Natural killer cell treated with Interleukin-12 subunit alpha and Interleukin-12 subunit beta and Interleukin-15 and Interleukin-18, amount 100 ng/mL, for 72 hours (primary cell): ENCODE results near the gene HDDC3. TPM values are rescaled to one million over a fixed set of nuclear protein-coding genes. Genes with fewer than 3 reads are reported as not detected.
"Not testable (repeated sequence)": the region's sequence is repeated elsewhere in the genome, so short reads cannot be mapped to it uniquely, and the experiment has no call there.

Experiments
- ATAC-seq, 2 donors: fragments of 150-1000 bp; cut with Tn5 transposase in 1 of 2; sonication (Bioruptor Pico), chemical (Tn5 transposase) in 1 of 2; 2 replicates each; pipeline ENCODE4 v1.10.0; 2021
- DNase-seq: peaks from one replicate; pipeline ENCODE4 v3.0.0; 2022; ENCODE audit warnings: low spot score
- H3K27ac Mint-ChIP-seq, 2 donors: 1 replicate in 1 of 2; 2 replicates in 1 of 2; pipeline ENCODE4 v1.8.0; 2022; ENCODE audit warnings: mixed read lengths in 2 of 2, mild to moderate bottlenecking in 1 of 2, moderate library complexity in 1 of 2
- H3K27me3 Mint-ChIP-seq, 2 donors: 1 replicate in 1 of 2; 2 replicates in 1 of 2; pipeline ENCODE4 v1.8.0; 2022; ENCODE audit warnings: mixed read lengths in 2 of 2
- H3K36me3 Mint-ChIP-seq: one replicate; pipeline ENCODE4 v1.8.0; 2022; ENCODE audit warnings: mixed read lengths
- H3K4me1 Mint-ChIP-seq, 2 donors: 1 replicate in 1 of 2; 2 replicates in 1 of 2; pipeline ENCODE4 v1.8.0; 2022; ENCODE audit warnings: low read depth in 2 of 2, mixed read lengths in 2 of 2, mild to moderate bottlenecking in 1 of 2
- H3K4me3 Mint-ChIP-seq: one replicate; pipeline ENCODE4 v1.8.0; 2022; ENCODE audit warnings: mixed read lengths
- H3K9me3 Mint-ChIP-seq: 2 replicates; pipeline ENCODE4 v1.8.0; 2022; ENCODE audit warnings: mixed read lengths
- total RNA-seq, 2 donors: library from RNA; stranded (reverse); gene quantifications; one replicate each; pipeline ENCODE4 v1.2.3, GENCODE V29; 2022

Gene HDDC3
- total RNA-seq, 2 donors from 2014 or later, result 23.4 to 30.5 TPM

GRCh38 chr15:90905306-90906180 lies 26.8 kb downstream of the HDDC3 start:
- peak overlapping the region in 1 of 2 donors; percentile 70 for H3K27ac Mint-ChIP-seq

DNA sequence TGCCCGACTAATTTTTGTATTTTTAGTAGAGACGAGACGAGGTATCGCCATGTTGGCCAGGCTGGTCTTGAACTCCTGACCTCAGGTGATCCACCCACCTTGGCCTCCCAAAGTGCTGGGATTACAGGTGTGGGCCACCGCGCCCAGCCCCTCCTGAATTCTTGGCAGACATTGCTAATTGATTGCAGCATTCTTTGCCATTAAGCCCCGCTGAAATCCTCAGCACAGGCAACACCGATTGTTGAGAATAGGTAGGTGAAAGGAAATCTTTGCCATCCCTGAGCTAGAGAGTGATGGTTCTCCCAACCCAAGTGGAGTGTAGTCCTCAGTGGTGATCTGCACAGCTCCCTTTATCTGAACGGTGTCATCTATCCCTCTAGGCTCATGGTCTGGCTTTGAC lies 27.6 kb downstream of the HDDC3 start:
- Mint-ChIP-seq H3K27ac (no peak overlapping the region), H3K4me1 (peaks cover 25 to 36% of the 10 kb centered on the region in 2 donors), H3K36me3 (peaks cover 18% of the 10 kb centered on the region), H3K9me3 (no peaks in the 10 kb centered on the region), H3K27me3 (no peaks in the 10 kb centered on the region), H3K4me3 (no peak overlapping the region)
- ATAC-seq, result no peak
- no peak for DNase-seq

More at GRCh38 chr15:90905306-90906180, 26.8 kb downstream of the HDDC3 start:
- H3K36me3 Mint-ChIP-seq, result peaks cover 18% of the 10 kb centered on the region
- no peaks in the 10 kb centered on the region for H3K9me3 Mint-ChIP-seq
- ATAC-seq (no peak), DNase-seq (no peak)
- H3K27me3 Mint-ChIP-seq, result no peaks in the 10 kb centered on the region
- peaks cover 21 to 32% of the 10 kb centered on the region in 2 donors for H3K4me1 Mint-ChIP-seq
- peak overlapping the region; percentile 8 for H3K4me3 Mint-ChIP-seq

GRCh38 chr15:90903733-90904536 lies 28.4 kb downstream of the HDDC3 start:
- Mint-ChIP-seq H3K4me3 (peak overlapping the region; percentile 84), H3K27me3 (no peaks in the 10 kb centered on the region), H3K36me3 (peaks cover 18% of the 10 kb centered on the region), H3K27ac (peak overlapping the region; percentile 69 to 79), H3K4me1 (peaks cover 25 to 36% of the 10 kb centered on the region in 2 donors), H3K9me3 (no peaks in the 10 kb centered on the region)
- no peak for ATAC-seq
- no peak for DNase-seq

- peaks cover 27 to 36% of the 10 kb centered on the region in 2 donors for H3K4me1 Mint-ChIP-seq
- H3K27ac Mint-ChIP-seq, result peak within 1 kb of the TSS; percentile 92 to 93
- H3K9me3 Mint-ChIP-seq, result no peaks in the 10 kb centered on the region
- ATAC-seq (peak; percentile 81 to 83), DNase-seq (peak; percentile 86)
- no peaks in the 10 kb centered on the region for H3K27me3 Mint-ChIP-seq
- H3K4me3 Mint-ChIP-seq, result peak within 1 kb of the TSS; percentile 92
- peaks cover 18% of the 10 kb centered on the region for H3K36me3 Mint-ChIP-seq
Observed at GRCh38 chr15:90902840-90903732, 29.3 kb downstream of the HDDC3 start, which contains the start of gene MAN2A2. TSS of gene MAN2A2 (plus strand) at chr15:90903302. CDS start at chr15:90904208, 906 bp downstream.

DNA sequence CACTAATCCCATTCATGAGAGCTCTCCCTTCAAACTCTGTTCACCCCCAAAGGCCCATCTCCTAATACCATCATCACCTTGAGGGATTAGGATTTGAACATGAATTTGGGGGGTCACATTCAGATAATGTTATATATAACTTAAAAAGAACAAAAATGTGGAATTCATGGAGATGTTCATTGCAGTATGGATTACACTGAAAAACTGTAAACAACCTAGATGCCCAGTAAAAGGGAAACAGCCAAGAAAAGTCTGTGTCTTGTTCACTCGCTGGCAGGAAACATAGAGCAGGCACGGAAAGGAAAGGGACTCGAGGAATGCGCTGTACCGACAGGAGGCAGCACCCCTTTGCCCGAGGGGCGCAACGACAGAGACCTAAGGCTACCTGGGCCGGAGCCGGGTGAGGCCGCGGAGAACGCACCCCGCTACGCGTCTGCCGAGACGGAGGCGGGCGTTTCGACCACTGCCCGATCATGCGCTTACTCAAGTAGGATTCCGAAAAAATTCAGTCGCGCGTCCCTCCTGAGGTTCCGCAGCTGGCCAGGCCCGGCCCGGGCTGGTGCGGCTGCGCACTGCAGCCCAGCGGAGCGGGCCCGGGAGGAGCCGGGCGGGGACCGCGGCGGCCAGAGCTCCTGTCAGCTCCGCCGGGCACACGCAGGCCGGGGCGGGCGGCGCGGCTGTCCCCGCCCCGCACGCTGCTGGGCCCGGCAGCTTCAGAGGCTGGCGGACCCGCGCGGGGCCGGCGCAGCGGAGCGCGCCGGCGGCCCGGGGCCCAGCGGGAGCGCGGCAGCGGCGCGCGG lies 30.1 kb downstream of the HDDC3 start:
- H3K27me3 Mint-ChIP-seq, result no peaks in the 10 kb centered on the region
- H3K27ac Mint-ChIP-seq, result peak overlapping the region; percentile 92 to 93
- H3K36me3 Mint-ChIP-seq, result peaks cover 11% of the 10 kb centered on the region
- peaks cover 27 to 36% of the 10 kb centered on the region in 2 donors for H3K4me1 Mint-ChIP-seq
- ATAC-seq (peak; percentile 90 to 91), DNase-seq (peak; percentile 82)
- no peaks in the 10 kb centered on the region for H3K9me3 Mint-ChIP-seq
- H3K4me3 Mint-ChIP-seq, result peak overlapping the region; percentile 92

GRCh38 chr15:90901175-90902039 lies 30.9 kb downstream of the HDDC3 start:
- Mint-ChIP-seq H3K27ac (peak overlapping the region; percentile 92 to 93), H3K4me1 (peaks cover 29 to 36% of the 10 kb centered on the region in 2 donors), H3K9me3 (no peaks in the 10 kb centered on the region), H3K27me3 (no peaks in the 10 kb centered on the region), H3K36me3 (peaks cover 12% of the 10 kb centered on the region), H3K4me3 (peak overlapping the region; percentile 92)
- DNase-seq, result no peak
- ATAC-seq, result no peak

DNA sequence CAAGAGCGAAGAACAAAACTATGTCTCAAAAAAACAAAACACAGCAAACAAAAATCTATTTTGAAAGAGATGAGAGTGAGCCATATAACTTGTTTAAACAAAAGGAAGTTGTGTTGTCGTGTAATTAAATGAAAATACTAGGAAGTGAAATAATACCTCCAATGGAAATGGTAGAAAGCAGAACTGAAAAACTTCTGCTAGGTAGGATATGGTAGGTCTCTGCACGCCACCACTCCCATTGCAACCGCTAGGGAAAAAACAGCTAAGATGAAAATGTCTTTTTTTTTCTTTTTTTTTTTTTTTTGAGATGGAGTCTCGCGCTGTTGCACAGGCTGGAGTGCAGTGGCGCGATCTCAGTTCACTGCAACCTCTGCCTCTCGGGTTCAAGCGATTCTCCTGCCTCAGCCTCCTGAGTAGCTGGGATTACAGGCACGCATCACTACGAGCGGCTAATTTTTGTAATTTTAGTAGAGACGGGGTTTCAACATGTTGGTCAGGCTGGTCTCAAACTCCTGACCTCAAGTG lies 35.2 kb downstream of the HDDC3 start:
- H3K4me1 Mint-ChIP-seq, result peaks cover 22 to 28% of the 10 kb centered on the region in 2 donors
- not testable (repeated sequence) for DNase-seq, H3K9me3 Mint-ChIP-seq, H3K4me3 Mint-ChIP-seq, H3K27me3 Mint-ChIP-seq, ATAC-seq
- peak overlapping the region in 1 of 2 donors; percentile 26 for H3K27ac Mint-ChIP-seq
- H3K36me3 Mint-ChIP-seq, result peaks cover 12% of the 10 kb centered on the region

DNA sequence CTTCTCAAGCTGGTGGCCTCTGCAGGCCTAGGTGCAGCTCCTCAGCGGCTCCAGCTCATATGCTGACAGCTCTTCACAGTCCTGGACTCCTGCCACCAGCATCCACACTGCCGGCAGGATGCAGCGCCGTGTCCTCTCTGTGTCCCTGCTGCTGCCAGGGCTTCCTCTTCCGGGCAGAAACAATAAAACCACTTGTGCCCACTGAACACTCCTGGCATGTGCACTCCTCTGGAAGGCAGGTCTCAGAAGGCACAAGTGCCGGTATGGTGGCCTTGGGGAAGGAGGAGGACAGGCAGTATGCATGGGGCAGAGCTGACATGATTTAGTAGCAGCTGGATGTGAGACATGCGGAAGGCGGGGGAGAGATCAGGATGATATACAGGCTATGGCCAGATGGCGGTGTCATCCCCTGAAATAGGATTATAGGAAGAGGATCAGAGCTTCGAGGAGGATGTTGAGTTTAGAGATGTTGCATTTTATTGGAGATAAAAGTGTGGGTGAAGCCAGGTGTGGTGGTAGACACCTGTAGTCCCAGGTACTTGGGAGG lies 36.7 kb downstream of the HDDC3 start:
- Mint-ChIP-seq H3K4me3 (no peak overlapping the region), H3K4me1 (peaks cover 10 to 16% of the 10 kb centered on the region in 2 donors), H3K9me3 (no peaks in the 10 kb centered on the region), H3K27me3 (no peaks in the 10 kb centered on the region), H3K36me3 (peaks cover 12% of the 10 kb centered on the region), H3K27ac (peak overlapping the region; percentile 3 to 30)
- ATAC-seq (no peak), DNase-seq (no peak)

GRCh38 chr15:90893175-90894090 lies 38.9 kb downstream of the HDDC3 start:
- Mint-ChIP-seq H3K4me3 (no peak overlapping the region), H3K27me3 (no peaks in the 10 kb centered on the region), H3K4me1 (peaks cover 10 to 22% of the 10 kb centered on the region in 2 donors), H3K27ac (no peak overlapping the region), H3K9me3 (no peaks in the 10 kb centered on the region), H3K36me3 (peaks cover 15% of the 10 kb centered on the region)
- ATAC-seq (peak in 1 of 2 donors; percentile 3), DNase-seq (no peak)

- H3K4me1 Mint-ChIP-seq, result peaks cover 17 to 29% of the 10 kb centered on the region in 2 donors
- H3K36me3 Mint-ChIP-seq, result peaks cover 18% of the 10 kb centered on the region
- H3K27ac Mint-ChIP-seq, result no peak overlapping the region
- no peaks in the 10 kb centered on the region for H3K9me3 Mint-ChIP-seq
- no peaks in the 10 kb centered on the region for H3K27me3 Mint-ChIP-seq
- H3K4me3 Mint-ChIP-seq, result no peak overlapping the region
- DNase-seq (no peak), ATAC-seq (no peak)
Observed at GRCh38 chr15:90892498-90893174, 39.7 kb downstream of the HDDC3 start.
